Liver (tissue), 9 donors: Measurements from ENCODE around the gene PPP1R1A. TPM values are rescaled to one million over a fixed set of nuclear protein-coding genes. Genes with fewer than 3 reads are reported as not detected.

ENCODE experiments used
- DNase-seq: peaks from one replicate; pipeline ENCODE4 v3.0.0-alpha.2; 2017; ENCODE audit warnings: low spot score
- H3K27ac ChIP-seq, 2 donors: one replicate each; pipeline ENCODE4 v1.7.0; 2013; ENCODE audit warnings: inconsistent platforms in 2 of 2, low read length in 2 of 2, control low read depth in 1 of 2, low read depth in 1 of 2, mild to moderate bottlenecking in 1 of 2
- H3K27me3 ChIP-seq, 4 donors: one replicate each; pipeline versions ENCODE4 v1.6.1 to v1.7.0; 2013; ENCODE audit warnings: low read length in 3 of 4, inconsistent platforms in 1 of 4, mild to moderate bottlenecking in 1 of 4, moderate library complexity in 1 of 4; ENCODE audit not compliant: control insufficient read depth in 4 of 4, insufficient read depth in 4 of 4
- H3K36me3 ChIP-seq, 4 donors: one replicate each; pipeline versions ENCODE4 v1.6.1 to v1.7.0; 2013; ENCODE audit warnings: low read length in 3 of 4, mild to moderate bottlenecking in 3 of 4, low read depth in 1 of 4, moderate library complexity in 1 of 4; ENCODE audit not compliant: control insufficient read depth in 4 of 4, insufficient read depth in 3 of 4
- H3K4me1 ChIP-seq, 4 donors: one replicate each; pipeline versions ENCODE4 v1.6.1 to v1.7.0; 2013; ENCODE audit warnings: low read length in 3 of 4, mild to moderate bottlenecking in 3 of 4, moderate library complexity in 1 of 4; ENCODE audit not compliant: control insufficient read depth in 4 of 4, insufficient read depth in 4 of 4
- H3K4me3 ChIP-seq, 3 donors: one replicate each; pipeline versions ENCODE4 v1.6.1 to v1.7.0; 2013; ENCODE audit warnings: low read length in 3 of 3, control low read depth in 1 of 3, low read depth in 1 of 3, mild to moderate bottlenecking in 1 of 3
- H3K9ac ChIP-seq, 2 donors: one replicate each; pipeline ENCODE4 v1.7.0; 2013; ENCODE audit warnings: low read length in 2 of 2, mild to moderate bottlenecking in 2 of 2, moderate library complexity in 2 of 2, control low read depth in 1 of 2, low read depth in 1 of 2
- H3K9me3 ChIP-seq, 4 donors: one replicate each; pipeline versions ENCODE4 v1.6.1 to v1.7.0; 2013; ENCODE audit warnings: low read length in 3 of 4; ENCODE audit not compliant: control insufficient read depth in 4 of 4
- ATF3 ChIP-seq: IDR thresholded peaks from 2 replicates; pipeline ENCODE4 v1.6.1; 2016; ENCODE audit warnings: antibody characterized with exemption
- FOXA1 ChIP-seq: IDR thresholded peaks from 2 replicates; pipeline ENCODE4 v1.6.1; 2016; ENCODE audit warnings: antibody characterized with exemption
- FOXA2 ChIP-seq: IDR thresholded peaks from 2 replicates; pipeline ENCODE4 v1.6.1; 2016; ENCODE audit warnings: antibody characterized with exemption
- GABPA ChIP-seq, 2 donors: IDR thresholded peaks in 1 of 2; conservative IDR thresholded peaks in 1 of 2; 2 replicates each; pipeline ENCODE4 v1.6.1; 2016; ENCODE audit warnings: antibody characterized with exemption in 2 of 2, mild to moderate bottlenecking in 1 of 2, moderate library complexity in 1 of 2
- HNF4A ChIP-seq, 2 donors: conservative IDR thresholded peaks; 2 replicates each; pipeline ENCODE4 v1.6.1; 2016; ENCODE audit warnings: antibody characterized with exemption in 2 of 2, mild to moderate bottlenecking in 2 of 2
- HNF4G ChIP-seq: IDR thresholded peaks from 2 replicates; pipeline ENCODE4 v1.6.1; 2016; ENCODE audit warnings: antibody characterized with exemption
- JUND ChIP-seq, 2 donors: IDR thresholded peaks; 2 replicates each; pipeline ENCODE4 v1.6.1; 2016; ENCODE audit warnings: antibody characterized with exemption in 2 of 2
- MAX ChIP-seq: IDR thresholded peaks from 2 replicates; pipeline ENCODE4 v1.6.1; 2016; ENCODE audit warnings: antibody characterized with exemption
- NR2F2 ChIP-seq: IDR thresholded peaks from 2 replicates; pipeline ENCODE4 v1.6.1; 2016; ENCODE audit warnings: antibody characterized with exemption
- RAD21 ChIP-seq, 2 donors: IDR thresholded peaks; 2 replicates each; pipeline ENCODE4 v1.6.1; 2016; ENCODE audit warnings: antibody characterized with exemption in 2 of 2, mild to moderate bottlenecking in 2 of 2
- REST ChIP-seq: IDR thresholded peaks from 2 replicates; pipeline ENCODE4 v1.6.1; 2016; ENCODE audit warnings: antibody characterized with exemption, mild to moderate bottlenecking
- RXRA ChIP-seq, 2 donors: IDR thresholded peaks; 2 replicates each; pipeline ENCODE4 v1.6.1; 2017 to 2018; ENCODE audit warnings: antibody characterized with exemption in 2 of 2, mild to moderate bottlenecking in 1 of 2
- SP1 ChIP-seq: IDR thresholded peaks from 2 replicates; pipeline ENCODE4 v1.6.1; 2018; ENCODE audit warnings: antibody characterized with exemption, mild to moderate bottlenecking
- TAF1 ChIP-seq: conservative IDR thresholded peaks from 2 replicates; pipeline ENCODE4 v1.6.1; 2016; ENCODE audit warnings: antibody characterized with exemption, mild to moderate bottlenecking
- ZBTB33 ChIP-seq: IDR thresholded peaks from 2 replicates; pipeline ENCODE4 v1.6.1; 2016; ENCODE audit warnings: antibody characterized with exemption
- WGBS: extraction: QIAGEN DNeasy Blood & Tissue Kit; methylation state at CpG from one replicate; pipeline ENCODE4 v1.1.7; 2013; 5-methylcytosine and 5-hydroxymethylcytosine counted together
- polyA plus RNA-seq, 2 donors: library from polyadenylated mRNA; stranded (reverse) in 1 of 2; unstranded in 1 of 2; fragments of 200-250 nt in 1 of 2; fragments of >200 nt in 1 of 2; fragmentation: Nextera tagmentation in 1 of 2; extraction: Ambion mirVana in 1 of 2; gene quantifications; one replicate each; pipeline versions ENCODE4 v1.2.1 to v1.2.3, GENCODE V29; 2013 to 2015
- total RNA-seq, 2 donors: library from RNA; depleted of rRNA; stranded (reverse); fragments of >200 nt; gene quantifications; one replicate each; pipeline ENCODE4 v1.2.3, GENCODE V29; 2014
- donor health status: healthy.
- donor health status: healthy.
- donor health status: healthy.
- donor health status: healthy.
- donor health status: healthy.

Gene PPP1R1A
- total and polyA plus RNA-seq, 4 donors: 8.1 to 182 (median 43.8) TPM

- TF ChIP-seq REST (no peak), TAF1 (no peak), FOXA2 (no peak), JUND (IDR thresholded peaks at IDR 0.05) (no peak)
These were observed 7.0 kb upstream of the PPP1R1A start (continued) for GRCh38 chr12:54595471-54595870.

- Histone ChIP-seq H3K36me3 (no peaks in the 10 kb centered on the region), H3K4me3 (no peak overlapping the region), H3K27me3 (no peaks in the 10 kb centered on the region), H3K27ac (no peak overlapping the region), H3K9me3 (no peaks in the 10 kb centered on the region), H3K4me1 (peaks cover under 1 to 13% (median 5%) of the 10 kb centered on the region in 4 donors), H3K9ac (no peak overlapping the region)
- 67% methylated on average over 5 of the region's 5 CpGs for WGBS
- no peak for DNase-seq
- TF ChIP-seq HNF4G (no peak), RXRA (IDR thresholded peaks at IDR 0.05) (no peak), MAX (no peak), TAF1 (no peak), RAD21 (IDR thresholded peaks at IDR 0.05) (no peak), SP1 (no peak), JUND (IDR thresholded peaks at IDR 0.05) (no peak), GABPA (IDR thresholded peaks at IDR 0.05 in 1 of 2, conservative IDR thresholded peaks at IDR 0.05 in 1 of 2) (no peak), NR2F2 (no peak), REST (no peak), FOXA2 (no peak), ATF3 (no peak), HNF4A (conservative IDR thresholded peaks at IDR 0.05) (no peak), ZBTB33 (no peak), FOXA1 (no peak)
These were observed 5.3 kb upstream of the PPP1R1A start for GRCh38 chr12:54593725-54594124.
